GM23338 (cell line): ENCODE results near the gene DNAH9. TPM values are rescaled to one million over a fixed set of nuclear protein-coding genes. Genes with fewer than 3 reads are reported as not detected.

Experiments used
- ATAC-seq: fragments of 200-7000 bp; cut with Tn5 transposase; 3 replicates; pipeline ENCODE4 v1.9.1; 2020
- DNase-seq: peaks from one replicate; pipeline ENCODE4 v3.0.0-alpha.2; 2015; ENCODE audit warnings: low spot score
- H2AFZ ChIP-seq: fragments of 200-600 bp; sonication (generic); 2 replicates; pipeline ENCODE4 v1.8.0; 2016; ENCODE audit warnings: antibody characterized with exemption, mild to moderate bottlenecking, moderate library complexity
- H3F3A ChIP-seq: fragments of 200-600 bp; sonication (generic); replicated peaks from 2 replicates; pipeline ENCODE4 v1.8.0; 2017; ENCODE audit warnings: antibody characterized with exemption, mixed run types, low read depth
- H3K27ac ChIP-seq: fragments of 200-600 bp; sonication (generic); 2 replicates; pipeline ENCODE4 v1.6.1; 2016; ENCODE audit warnings: low read depth
- H3K27me3 ChIP-seq: fragments of 200-600 bp; sonication (generic); 2 replicates; pipeline ENCODE4 v1.8.0; 2016; ENCODE audit warnings: mild to moderate bottlenecking, mixed run types, moderate library complexity; ENCODE audit not compliant: insufficient read depth
- H3K36me3 ChIP-seq: fragments of 200-600 bp; sonication (generic); 2 replicates; pipeline ENCODE4 v1.8.0; 2016; ENCODE audit warnings: mild to moderate bottlenecking; ENCODE audit not compliant: insufficient read depth
- H3K4me1 ChIP-seq: fragments of 200-600 bp; sonication (generic); 2 replicates; pipeline ENCODE4 v1.8.0; 2016; ENCODE audit warnings: mild to moderate bottlenecking, moderate library complexity; ENCODE audit not compliant: insufficient read depth
- H3K4me2 ChIP-seq: fragments of 200-600 bp; sonication (generic); 2 replicates; pipeline ENCODE4 v1.7.1; 2017; ENCODE audit warnings: mixed run types
- H3K4me3 ChIP-seq: fragments of 200-600 bp; sonication (generic); 2 replicates; pipeline ENCODE4 v1.6.1; 2016; ENCODE audit warnings: mixed run types
- H3K79me2 ChIP-seq: fragments of 200-600 bp; sonication (generic); replicated peaks from 2 replicates; pipeline ENCODE4 v1.8.0; 2017; ENCODE audit warnings: mild to moderate bottlenecking; ENCODE audit not compliant: insufficient read depth
- H3K9me2 ChIP-seq: fragments of 200-600 bp; sonication (generic); 2 replicates; pipeline ENCODE4 v1.8.0; 2017; ENCODE audit not compliant: insufficient read depth
- H4K20me1 ChIP-seq: fragments of 200-600 bp; sonication (generic); replicated peaks from 2 replicates; pipeline ENCODE4 v1.8.0; 2017; ENCODE audit warnings: mild to moderate bottlenecking; ENCODE audit not compliant: insufficient read depth
- H3K27ac Mint-ChIP-seq: 2 replicates; pipeline ENCODE4 v1.8.0; 2020; ENCODE audit warnings: inconsistent platforms, mild to moderate bottlenecking, moderate library complexity, mixed read lengths
- H3K27me3 Mint-ChIP-seq: 3 replicates; pipeline ENCODE4 v1.8.0; 2022; ENCODE audit warnings: low read depth, mild to moderate bottlenecking, moderate library complexity, mixed read lengths, inconsistent platforms; ENCODE audit not compliant: insufficient read depth, poor library complexity
- H3K36me3 Mint-ChIP-seq: 3 replicates; pipeline ENCODE4 v1.8.0; 2021; ENCODE audit warnings: low read depth, mild to moderate bottlenecking, inconsistent platforms, moderate library complexity, mixed read lengths
- H3K4me1 Mint-ChIP-seq: 3 replicates; pipeline ENCODE4 v1.8.0; 2020; ENCODE audit warnings: mild to moderate bottlenecking, inconsistent platforms, mixed read lengths
- H3K4me3 Mint-ChIP-seq: 3 replicates; pipeline ENCODE4 v1.8.0; 2021; ENCODE audit warnings: moderate library complexity, mild to moderate bottlenecking, inconsistent platforms, mixed read lengths
- H3K9me3 Mint-ChIP-seq: 3 replicates; pipeline ENCODE4 v1.8.0; 2020; ENCODE audit warnings: moderate library complexity, mild to moderate bottlenecking, inconsistent platforms, mixed read lengths
- CREB1 ChIP-seq: fragments of 250-450 bp; sonication (Bioruptor Pico); IDR thresholded peaks from 2 replicates; pipeline ENCODE4 v1.5.0; 2020; ENCODE audit warnings: low read depth, mild to moderate bottlenecking, moderate library complexity
- CTCF ChIP-seq, 2 experiments: fragments of 200-600 bp in 1 of 2; sonication (generic) in 1 of 2; conservative IDR thresholded peaks; 2 replicates each; pipeline versions ENCODE4 v1.5.1 to v1.6.1; 2016 to 2017; ENCODE audit warnings: antibody characterized with exemption in 2 of 2, low read depth in 2 of 2, mild to moderate bottlenecking in 2 of 2, moderate library complexity in 1 of 2
- ETS1 ChIP-seq: IDR thresholded peaks from 2 replicates; pipeline ENCODE4 v1.6.1; 2016; ENCODE audit warnings: antibody characterized with exemption
- EZH2 ChIP-seq: fragments of 200-600 bp; sonication (generic); IDR thresholded peaks from one replicate; pipeline ENCODE4 v1.8.0; 2017; ENCODE audit warnings: antibody characterized with exemption, mild to moderate bottlenecking, low read depth; ENCODE audit not compliant: unreplicated experiment
- EZH2phosphoT487 ChIP-seq: fragments of 200-600 bp; sonication (generic); IDR thresholded peaks from one replicate; pipeline ENCODE4 v1.8.1; 2018; ENCODE audit warnings: antibody characterized with exemption; ENCODE audit not compliant: unreplicated experiment
- JUNB ChIP-seq: IDR thresholded peaks from one replicate; pipeline ENCODE4 v1.6.1; 2016; ENCODE audit warnings: antibody characterized with exemption; ENCODE audit not compliant: unreplicated experiment
- NANOG ChIP-seq: IDR thresholded peaks from 2 replicates; pipeline ENCODE4 v1.6.1; 2016; ENCODE audit warnings: antibody characterized with exemption, borderline replicate concordance
- POLR2AphosphoS5 ChIP-seq: IDR thresholded peaks from 2 replicates; pipeline ENCODE4 v1.6.1; 2016; ENCODE audit warnings: antibody characterized with exemption, low read depth
- REST ChIP-seq: IDR thresholded peaks from one replicate; pipeline ENCODE4 v1.6.1; 2018; ENCODE audit warnings: antibody characterized with exemption; ENCODE audit not compliant: unreplicated experiment
- STAT1 ChIP-seq: IDR thresholded peaks from one replicate; pipeline ENCODE4 v1.6.1; 2016; ENCODE audit warnings: antibody characterized with exemption; ENCODE audit not compliant: unreplicated experiment
- ZNF114 ChIP-seq: fragments of 250-450 bp; sonication (Bioruptor Pico); IDR thresholded peaks from 2 replicates; pipeline ENCODE4 v1.5.0; 2020; ENCODE audit warnings: mild to moderate bottlenecking, moderate library complexity
- ZNF331 ChIP-seq: fragments of 250-450 bp; sonication (Bioruptor Pico); IDR thresholded peaks from 2 replicates; pipeline ENCODE4 v1.5.0; 2020; ENCODE audit warnings: low read depth, mild to moderate bottlenecking, moderate library complexity
- polyA plus RNA-seq: library from polyadenylated mRNA; unstranded; fragments of >200 nt; fragmentation: Nextera tagmentation; extraction: Ambion mirVana; gene quantifications from 2 replicates; pipeline ENCODE4 v1.2.1, GENCODE V29; 2016
- total RNA-seq: library from RNA; depleted of rRNA; stranded (reverse); fragments of >200 nt; shearing (Covaris generic); gene quantifications from 2 replicates; pipeline ENCODE4 v1.2.3, GENCODE V29; 2014

DNAH9 gene
- total and polyA plus RNA-seq, 2 experiments from 2014 or later: not detected

- DNase-seq (no peak), ATAC-seq (no peak)
- Histone ChIP-seq H2AFZ (no peak overlapping the region), H3K27ac (no peak overlapping the region), H3F3A (no peaks in the 10 kb centered on the region), H3K27me3 (no peaks in the 10 kb centered on the region), H3K36me3 (no peaks in the 10 kb centered on the region), H3K79me2 (no peaks in the 10 kb centered on the region), H3K4me2 (no peak overlapping the region), H3K4me3 (no peak overlapping the region), H3K4me1 (no peaks in the 10 kb centered on the region), H4K20me1 (no peaks in the 10 kb centered on the region), H3K9me2 (no peaks in the 10 kb centered on the region)
- Mint-ChIP-seq H3K4me3 (no peak overlapping the region), H3K27ac (no peak overlapping the region), H3K4me1 (no peaks in the 10 kb centered on the region), H3K9me3 (peaks cover 92% of the 10 kb centered on the region), H3K36me3 (peaks cover 44% of the 10 kb centered on the region), H3K27me3 (peaks cover 3% of the 10 kb centered on the region)
- no peak for TF ChIP-seq JUNB
- TF ChIP-seq ETS1: no peak
- TF ChIP-seq EZH2phosphoT487: no peak
- no peak for TF ChIP-seq ZNF331 (CRISPR knock-in tag)
- TF ChIP-seq CREB1 (CRISPR knock-in tag): no peak
- TF ChIP-seq EZH2: no peak
- TF ChIP-seq STAT1: no peak
- no peak for TF ChIP-seq ZNF114 (CRISPR knock-in tag)
- no peak for TF ChIP-seq NANOG
- no peak for TF ChIP-seq POLR2AphosphoS5
Observed at GRCh38 chr17:11832401-11833137, 234.3 kb downstream of the DNAH9 start.

GRCh38 chr17:11836508-11836907 lies 238.2 kb downstream of the DNAH9 start:
- Mint-ChIP-seq H3K4me3 (no peak overlapping the region), H3K36me3 (peaks cover 27% of the 10 kb centered on the region), H3K4me1 (no peaks in the 10 kb centered on the region), H3K27me3 (peaks cover 7% of the 10 kb centered on the region), H3K9me3 (peaks cover 94% of the 10 kb centered on the region), H3K27ac (no peak overlapping the region)
- H3K27ac ChIP-seq: no peak overlapping the region
- no peaks in the 10 kb centered on the region for H3K4me1 ChIP-seq
- ATAC-seq (no peak), DNase-seq (no peak)
- no peaks in the 10 kb centered on the region for H3K27me3 ChIP-seq
- no peaks in the 10 kb centered on the region for H3F3A ChIP-seq
- TF ChIP-seq NANOG: no peak
- no peak for TF ChIP-seq ZNF114 (CRISPR knock-in tag)
- no peak for TF ChIP-seq REST
- no peak for TF ChIP-seq CTCF (conservative IDR thresholded peaks at IDR 0.05; ENCODE audit: low read depth in 2 of 2)
- no peak for TF ChIP-seq CREB1 (CRISPR knock-in tag)
- no peak for TF ChIP-seq EZH2
- H3K4me2 ChIP-seq: no peak overlapping the region
- no peaks in the 10 kb centered on the region for H3K79me2 ChIP-seq
- H3K9me2 ChIP-seq: no peaks in the 10 kb centered on the region
- H3K36me3 ChIP-seq: peaks cover 10% of the 10 kb centered on the region; the same call in 1 of the 2 replicates
- H2AFZ ChIP-seq: no peak overlapping the region
- H3K4me3 ChIP-seq: no peak overlapping the region
- no peaks in the 10 kb centered on the region for H4K20me1 ChIP-seq
